A673 (cell line): Measurements from ENCODE around the gene AMBRA1.

Experiments used
- EZH2 ChIP-seq: fragments of 200-600 bp; sonication (generic); IDR thresholded peaks from 2 replicates; pipeline ENCODE4 v1.6.1; 2017; ENCODE audit warnings: borderline replicate concordance, low read depth, mild to moderate bottlenecking, mixed read lengths, antibody characterized with exemption, low read length; ENCODE audit not compliant: poor library complexity, severe bottlenecking
- TF ChIP-seq, protein P1 (sequence below): fragments of 300-800, 200-600 bp; sonication (generic); conservative IDR thresholded peaks from 2 replicates; pipeline ENCODE4 v1.5.1; 2017; ENCODE audit warnings: low read depth, mild to moderate bottlenecking, antibody characterized with exemption, low read length, moderate library complexity, mixed read lengths

DNA sequence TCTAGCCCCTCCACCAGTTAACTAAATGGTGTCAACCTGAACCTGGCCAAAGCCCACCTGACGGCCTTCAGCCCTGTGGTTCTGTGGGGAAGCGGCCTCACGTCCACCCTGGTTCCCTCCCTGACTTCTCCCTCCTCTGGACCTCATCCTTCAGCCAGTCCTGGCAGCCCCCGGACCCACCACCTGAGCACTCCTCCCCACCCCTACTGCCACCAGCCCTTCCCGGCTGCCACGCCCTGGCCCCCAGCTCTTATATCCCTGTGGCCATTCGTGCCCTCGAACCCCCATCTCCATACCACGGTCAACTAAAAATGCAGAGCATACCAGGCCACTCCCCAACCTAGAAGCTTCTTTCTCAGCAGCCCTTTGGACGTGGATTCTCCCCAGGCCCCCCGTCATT lies 216.5 kb downstream of the AMBRA1 start:
- TF ChIP-seq, protein P1, sequence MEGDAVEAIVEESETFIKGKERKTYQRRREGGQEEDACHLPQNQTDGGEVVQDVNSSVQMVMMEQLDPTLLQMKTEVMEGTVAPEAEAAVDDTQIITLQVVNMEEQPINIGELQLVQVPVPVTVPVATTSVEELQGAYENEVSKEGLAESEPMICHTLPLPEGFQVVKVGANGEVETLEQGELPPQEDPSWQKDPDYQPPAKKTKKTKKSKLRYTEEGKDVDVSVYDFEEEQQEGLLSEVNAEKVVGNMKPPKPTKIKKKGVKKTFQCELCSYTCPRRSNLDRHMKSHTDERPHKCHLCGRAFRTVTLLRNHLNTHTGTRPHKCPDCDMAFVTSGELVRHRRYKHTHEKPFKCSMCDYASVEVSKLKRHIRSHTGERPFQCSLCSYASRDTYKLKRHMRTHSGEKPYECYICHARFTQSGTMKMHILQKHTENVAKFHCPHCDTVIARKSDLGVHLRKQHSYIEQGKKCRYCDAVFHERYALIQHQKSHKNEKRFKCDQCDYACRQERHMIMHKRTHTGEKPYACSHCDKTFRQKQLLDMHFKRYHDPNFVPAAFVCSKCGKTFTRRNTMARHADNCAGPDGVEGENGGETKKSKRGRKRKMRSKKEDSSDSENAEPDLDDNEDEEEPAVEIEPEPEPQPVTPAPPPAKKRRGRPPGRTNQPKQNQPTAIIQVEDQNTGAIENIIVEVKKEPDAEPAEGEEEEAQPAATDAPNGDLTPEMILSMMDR, result no peak
- TF ChIP-seq EZH2, result no peak
